ENCODE data around the gene BBS10. TPM values are rescaled to one million over a fixed set of nuclear protein-coding genes. Genes with fewer than 3 reads are reported as not detected.

BBS10 gene
- total and polyA plus RNA-seq, 2 of the 8 experiments (the other 6 are each of a cell fraction or from before 2014, with no cell fraction given), result 4.4 to 9.2 TPM

DNA sequence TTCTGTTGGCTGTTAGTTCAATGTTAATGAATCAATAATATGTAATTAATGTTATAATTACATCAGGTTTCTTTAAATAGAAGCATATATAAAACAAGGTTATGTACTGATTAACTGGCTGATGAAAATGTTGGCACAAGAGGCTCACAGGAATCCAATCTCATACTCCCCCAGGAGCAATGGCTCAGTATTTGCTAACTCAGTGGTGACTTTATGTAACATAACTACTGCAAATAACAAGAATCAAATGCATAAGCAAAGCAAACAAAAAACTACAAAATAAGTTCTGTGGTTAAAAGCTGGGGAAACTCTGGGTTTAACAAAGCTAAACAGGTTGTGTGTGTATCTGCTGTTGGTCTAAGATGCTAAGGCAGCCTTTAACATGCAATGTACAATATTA, 27.7 kb upstream of the BBS10 start:
- POLR2A ChIA-PET (ENCODE audit: partially characterized antibody), result interaction anchor here (0.7 kb wide), 1 partner anchor 680 kb away, joined by 3 read pairs; no protein-coding TSS in a partner anchor
- no peak overlapping the region for H4K8ac ChIP-seq (ENCODE audit: extremely low read depth, insufficient read depth, low read length)

More for the DNA sequence above, 27.7 kb upstream of the BBS10 start:
- H2BK5ac ChIP-seq (ENCODE audit: low read depth, low read length), result no peak overlapping the region
- H4K5ac ChIP-seq (ENCODE audit: insufficient read length, low read depth, low read length), result no peak overlapping the region
- no peak for DNase-seq (ENCODE audit: low read depth in 1 of 2, low spot score in 2 of 2)
- H2AK5ac ChIP-seq (ENCODE audit: low read depth, low read length), result no peak overlapping the region
- no peak overlapping the region for H3K18ac ChIP-seq (ENCODE audit: extremely low read depth, low read length)
- FAIRE-seq, result no peak
- H3K14ac ChIP-seq (ENCODE audit: insufficient read length), result no peak overlapping the region
- H3K9ac ChIP-seq (replicated peaks in 1 of 4; ENCODE audit: extremely low read depth in 1 of 4, low read depth in 3 of 4, low read length in 3 of 4), result no peak overlapping the region
- H3K23ac ChIP-seq (ENCODE audit: insufficient read length), result no peak overlapping the region
- no peaks in the 10 kb centered on the region for H3K23me2 ChIP-seq (ENCODE audit: low read depth, low read length)
- H3K4ac ChIP-seq (replicated peaks; ENCODE audit: insufficient read length, low read depth, low read length), result no peak overlapping the region
- H3K27me3 ChIP-seq (replicated peaks in 1 of 4; ENCODE audit: control insufficient read depth in 3 of 4, extremely low read depth in 1 of 4, insufficient read depth in 3 of 4, low read length in 3 of 4), result no peaks in the 10 kb centered on the region
- H3K27ac ChIP-seq (ENCODE audit: low read depth, low read length), result no peak overlapping the region
- no peak overlapping the region for H3K4me2 ChIP-seq (ENCODE audit: insufficient read depth in 1 of 2, low read depth in 2 of 2, low read length in 2 of 2)
- H3K56ac ChIP-seq (replicated peaks; ENCODE audit: insufficient read length, low read depth, low read length), result no peak overlapping the region
- TF ChIP-seq BCL11A (IDR thresholded peaks at IDR 0.05; ENCODE audit: low read depth in 2 of 2, low read length in 2 of 2) (no peak), TEAD4 (IDR thresholded peaks at IDR 0.05; ENCODE audit: low read depth, low read length) (no peak), SP4 (IDR thresholded peaks at IDR 0.05; ENCODE audit: low read length) (no peak), SIX5 (IDR thresholded peaks at IDR 0.05; ENCODE audit: low read depth, low read length) (no peak), ZNF274 (IDR thresholded peaks at IDR 0.05; ENCODE audit: borderline replicate concordance, extremely low read depth, low read length) (no peak), KDM1A (IDR thresholded peaks at IDR 0.05; ENCODE audit: borderline replicate concordance, low read length) (no peak), GABPA (IDR thresholded peaks at IDR 0.05; ENCODE audit: borderline replicate concordance, insufficient read depth, low read length) (no peak), JUND (IDR thresholded peaks at IDR 0.05; ENCODE audit: low read length) (no peak), EZH2 (IDR thresholded peaks at IDR 0.05; ENCODE audit: low read depth, low read length, severe bottlenecking) (no peak), POLR2A (IDR thresholded peaks at IDR 0.05; ENCODE audit: control extremely low read depth in 1 of 2, low read depth in 2 of 2, low read length in 2 of 2) (no peak)
- no peak overlapping the region for H2BK15ac ChIP-seq (ENCODE audit: low read length)
- H3K4me3 ChIP-seq (ENCODE audit: extremely low read depth in 1 of 4, insufficient read depth in 2 of 4, low read depth in 3 of 4, low read length in 4 of 4), result no peak overlapping the region
- no peak overlapping the region for H2BK120ac ChIP-seq (replicated peaks; ENCODE audit: low read depth, low read length)
- CTCF ChIA-PET (ENCODE audit: partially characterized antibody), result interaction anchor here (1.0 to 1.6 kb wide), 4 partner anchors 9 to 255 kb away, joined by 3 to 8 read pairs (median 4); partner anchors contain the start of gene BBS10
- no peak overlapping the region for H4K91ac ChIP-seq (replicated peaks; ENCODE audit: insufficient read length, low read length)
- H4K20me1 ChIP-seq (replicated peaks in 1 of 2; ENCODE audit: control insufficient read depth in 1 of 2, insufficient read depth in 2 of 2, low read length in 2 of 2), result no peaks in the 10 kb centered on the region
- H3K9me3 ChIP-seq (ENCODE audit: insufficient read depth in 2 of 2, low read depth in 1 of 2, low read length in 1 of 2), result no peaks in the 10 kb centered on the region
- H3K79me2 ChIP-seq (ENCODE audit: control insufficient read depth in 1 of 2, insufficient read depth in 2 of 2, low read length in 2 of 2), result no peaks in the 10 kb centered on the region
- H2AFZ ChIP-seq (ENCODE audit: low read length), result no peak overlapping the region
- H2BK20ac ChIP-seq (ENCODE audit: low read length), result no peak overlapping the region
- H2BK12ac ChIP-seq (ENCODE audit: low read depth, low read length), result no peak overlapping the region
- H3K36me3 ChIP-seq (ENCODE audit: control insufficient read depth in 2 of 4, insufficient read depth in 4 of 4, low read length in 3 of 4), result peaks cover 0 to 30% (median 8%) of the 10 kb centered on the region in 4 experiments; a peak in 4 of 8 replicates
- no peaks in the 10 kb centered on the region for H3K4me1 ChIP-seq (replicated peaks in 1 of 4; ENCODE audit: control insufficient read depth in 3 of 4, insufficient read depth in 4 of 4, low read length in 3 of 4)
- no peaks in the 10 kb centered on the region for H3K79me1 ChIP-seq (ENCODE audit: low read depth, low read length)

All from H1 (cell line).